OCI-LY3 (cell line): ENCODE measurements around the gene ADARB2.

Source experiments
- EZH2phosphoT487 ChIP-seq: fragments of 200-600 bp; shearing (Covaris generic); IDR thresholded peaks from 2 replicates; pipeline ENCODE4 v1.6.1; 2018; ENCODE audit warnings: antibody characterized with exemption, mixed run types, low read depth
- TF ChIP-seq, protein P1 (sequence below): fragments of 200-600, 300-600 bp; sonication (generic); IDR thresholded peaks from 2 replicates; pipeline ENCODE4 v1.5.1; 2014; ENCODE audit warnings: antibody characterized with exemption, low read length, low read depth

GRCh38 chr10:1550616-1551015, 186.7 kb downstream of the ADARB2 start:
- TF ChIP-seq, protein P1, sequence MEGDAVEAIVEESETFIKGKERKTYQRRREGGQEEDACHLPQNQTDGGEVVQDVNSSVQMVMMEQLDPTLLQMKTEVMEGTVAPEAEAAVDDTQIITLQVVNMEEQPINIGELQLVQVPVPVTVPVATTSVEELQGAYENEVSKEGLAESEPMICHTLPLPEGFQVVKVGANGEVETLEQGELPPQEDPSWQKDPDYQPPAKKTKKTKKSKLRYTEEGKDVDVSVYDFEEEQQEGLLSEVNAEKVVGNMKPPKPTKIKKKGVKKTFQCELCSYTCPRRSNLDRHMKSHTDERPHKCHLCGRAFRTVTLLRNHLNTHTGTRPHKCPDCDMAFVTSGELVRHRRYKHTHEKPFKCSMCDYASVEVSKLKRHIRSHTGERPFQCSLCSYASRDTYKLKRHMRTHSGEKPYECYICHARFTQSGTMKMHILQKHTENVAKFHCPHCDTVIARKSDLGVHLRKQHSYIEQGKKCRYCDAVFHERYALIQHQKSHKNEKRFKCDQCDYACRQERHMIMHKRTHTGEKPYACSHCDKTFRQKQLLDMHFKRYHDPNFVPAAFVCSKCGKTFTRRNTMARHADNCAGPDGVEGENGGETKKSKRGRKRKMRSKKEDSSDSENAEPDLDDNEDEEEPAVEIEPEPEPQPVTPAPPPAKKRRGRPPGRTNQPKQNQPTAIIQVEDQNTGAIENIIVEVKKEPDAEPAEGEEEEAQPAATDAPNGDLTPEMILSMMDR: no peak
- TF ChIP-seq EZH2phosphoT487: no peak
